GM12878 (cell line): ENCODE data around the gene SMCO1. TPM values are rescaled to one million over a fixed set of nuclear protein-coding genes. Genes with fewer than 3 reads are reported as not detected.

Experiments used
- ATAC-seq: fragments of 200-7000 bp; cut with Tn5 transposase; 3 replicates; pipeline ENCODE4 v1.9.1; 2020; ENCODE audit warnings: mild to moderate bottlenecking, moderate library complexity
- BruUV-seq: library from RNA; stranded (reverse); fragments of 400-500 nt; replicated peaks from 2 replicates; lab custom pipeline; 2021; lab: Mats Ljungman, UMichigan
- CTCF ChIA-PET: fragments of 300-600 bp; sonication (Branson Sonifier 250); formaldehyde crosslinking; extraction: SDS; loops from one replicate; lab custom pipeline; 2021; ENCODE audit warnings: inconsistent platforms; lab: Yijun Ruan, JAX
- POLR2A ChIA-PET: fragments of 350-600 bp; formaldehyde crosslinking; extraction: SDS; loops from one replicate; lab custom pipeline; 2021; ENCODE audit warnings: inconsistent platforms; lab: Charles Lee
- RAD21 ChIA-PET: fragments of 300-600 bp; sonication (Branson Sonifier 250); formaldehyde crosslinking; loops from one replicate; lab custom pipeline; 2023; ENCODE audit warnings: antibody characterized with exemption; ENCODE audit not compliant: unreplicated experiment; lab: Charles Lee
- SMC1A ChIA-PET: fragments of 300-600 bp; sonication (Branson Sonifier 250); formaldehyde crosslinking; loops from one replicate; lab custom pipeline; 2023; ENCODE audit not compliant: unreplicated experiment, uncharacterized antibody; lab: Charles Lee
- DNase-seq: peaks from one replicate; pipeline ENCODE4 v3.0.0-alpha.2; 2011; ENCODE audit warnings: low read depth, low spot score
- FAIRE-seq: peaks from 3 replicates; lab custom pipeline; 2011; peaks lifted over from hg19 to GRCh38; lab: Jason Lieb, UNC
- H2AFZ ChIP-seq: 2 replicates; pipeline ENCODE4 v1.6.0; 2011; ENCODE audit warnings: low read depth, low read length, control low read depth; ENCODE audit not compliant: control insufficient read depth
- H3K27ac ChIP-seq: 2 replicates; pipeline ENCODE4 v1.5.1; 2011; ENCODE audit warnings: control low read depth; ENCODE audit not compliant: control insufficient read depth, insufficient read depth
- H3K27me3 ChIP-seq, 2 experiments: replicated peaks in 1 of 2; 2 replicates each; pipeline versions ENCODE4 v1.6.0 to v1.6.1; 2011; ENCODE audit warnings: low read length in 1 of 2; ENCODE audit not compliant: control insufficient read depth in 2 of 2, insufficient read depth in 2 of 2
- H3K36me3 ChIP-seq, 2 experiments: 2 replicates each; pipeline ENCODE4 v1.5.1; 2011; ENCODE audit warnings: low read length in 1 of 2; ENCODE audit not compliant: control insufficient read depth in 2 of 2, insufficient read depth in 2 of 2
- H3K4me1 ChIP-seq: 2 replicates; pipeline ENCODE4 v1.6.1; 2011; ENCODE audit warnings: mild to moderate bottlenecking, low read length, moderate library complexity, mixed read lengths; ENCODE audit not compliant: control insufficient read depth, insufficient read depth
- H3K4me2 ChIP-seq: 2 replicates; pipeline ENCODE4 v1.6.0; 2011; ENCODE audit warnings: control low read depth; ENCODE audit not compliant: control insufficient read depth, insufficient read depth
- H3K4me3 ChIP-seq: fragments of 200-600 bp; sonication (generic); 2 replicates; pipeline ENCODE4 v1.5.1; 2016
- H3K79me2 ChIP-seq: 2 replicates; pipeline ENCODE4 v1.6.0; 2011; ENCODE audit warnings: low read length; ENCODE audit not compliant: control insufficient read depth, insufficient read depth
- H3K9ac ChIP-seq: 2 replicates; pipeline ENCODE4 v1.8.0; 2011; ENCODE audit warnings: low read length, control low read depth, mixed read lengths; ENCODE audit not compliant: control insufficient read depth, insufficient read depth
- H3K9me3 ChIP-seq: replicated peaks from 3 replicates; pipeline ENCODE4 v1.5.1; 2011; ENCODE audit warnings: mild to moderate bottlenecking, low read length; ENCODE audit not compliant: control insufficient read depth, insufficient read depth
- H4K20me1 ChIP-seq: 2 replicates; pipeline ENCODE4 v1.6.0; 2011; ENCODE audit not compliant: control insufficient read depth, insufficient read depth
- BMI1 ChIP-seq: fragments of 450-650 bp; IDR thresholded peaks from 2 replicates; pipeline ENCODE4 v1.6.1; 2016; ENCODE audit warnings: mild to moderate bottlenecking, moderate library complexity, borderline replicate concordance
- CREM ChIP-seq: IDR thresholded peaks from 2 replicates; pipeline ENCODE4 v1.6.1; 2014; ENCODE audit warnings: antibody characterized with exemption, low read depth
- EZH2 ChIP-seq: IDR thresholded peaks from 2 replicates; pipeline ENCODE4 v1.6.1; 2012; ENCODE audit warnings: low read depth, mild to moderate bottlenecking, control low read depth, inconsistent platforms, low read length, borderline replicate concordance; ENCODE audit not compliant: control insufficient read depth
- RUNX3 ChIP-seq: IDR thresholded peaks from 2 replicates; pipeline ENCODE4 v1.6.1; 2012; ENCODE audit warnings: low read length, inconsistent platforms
- SREBF1 ChIP-seq: IDR thresholded peaks from 2 replicates; pipeline ENCODE4 v1.6.1; 2012; ENCODE audit warnings: mild to moderate bottlenecking, low read length
- ZNF274 ChIP-seq: IDR thresholded peaks from one replicate; pipeline ENCODE4 v1.8.0; 2011; ENCODE audit not compliant: insufficient read length, insufficient read depth
- WGBS: methylation state at CpG from one replicate; pipeline ENCODE4 v1.1.6; 2016; ENCODE audit warnings: low lambda C conversion rate; ENCODE audit not compliant: insufficient replicate concordance, insufficient coverage; ENCODE audit errors: missing lambda C conversion rate; 5-methylcytosine and 5-hydroxymethylcytosine counted together
- in situ Hi-C: fragments of 300-500 bp; cut with MboI; formaldehyde crosslinking; loops from 9 replicates; pipeline ENCODE4 v1.14.3; 2018; ENCODE audit warnings: mixed read lengths
- intact Hi-C: fragments of 100-400 bp; cut with micrococcal nuclease; formaldehyde crosslinking; loops from one replicate; pipeline ENCODE4 v1.14.2; 2022; ENCODE audit not compliant: unreplicated experiment
- polyA plus RNA-seq, 11 experiments: library from polyadenylated mRNA; depleted of rRNA in 4 of 11; unstranded in 6 of 11; stranded (reverse) in 5 of 11; fragments of >200 nt; fragmentation: Nextera tagmentation in 4 of 11; fragmentation: Illumina TruSeq in 1 of 11; extraction: Ambion mirVana in 4 of 11; extraction: Trizol in 1 of 11; gene quantifications; 1 replicate in 1 of 11; 2 replicates in 10 of 11; pipeline versions ENCODE4 v1.2.1 to v1.2.3, GENCODE V29; 2011 to 2016; ENCODE audit warnings: inconsistent platforms in 2 of 11, missing spikeins in 2 of 11, low read depth in 1 of 11
- total RNA-seq, 4 experiments: library from RNA; depleted of rRNA in 3 of 4; stranded (reverse); fragments of >200 nt in 3 of 4; fragmentation: Illumina TruSeq in 1 of 4; extraction: Trizol in 1 of 4; gene quantifications; 2 replicates each; pipeline versions ENCODE4 v1.2.1 to v1.2.3, GENCODE V29; 2013 to 2021
- TF ChIP-seq, protein P1 (sequence below): fragments of 150-350 bp; IDR thresholded peaks from 2 replicates; pipeline ENCODE4 v1.6.1; 2016; ENCODE audit warnings: low read depth, low read length
- TF ChIP-seq, protein P2 (sequence below): IDR thresholded peaks from 2 replicates; pipeline ENCODE4 v1.6.1; 2011; ENCODE audit warnings: low read depth, mild to moderate bottlenecking, low read length, moderate library complexity, borderline replicate concordance; ENCODE audit errors: extremely low read depth
- TF ChIP-seq, protein P3 (sequence below): fragments of 450-650 bp; IDR thresholded peaks from 2 replicates; pipeline ENCODE4 v1.6.1; 2016; ENCODE audit warnings: mild to moderate bottlenecking
- TF ChIP-seq, protein P4 (sequence below): fragments of 450-650 bp; IDR thresholded peaks from 2 replicates; pipeline ENCODE4 v1.6.1; 2016; ENCODE audit warnings: mild to moderate bottlenecking, moderate library complexity, borderline replicate concordance

SMCO1 gene
- total and polyA plus RNA-seq, 10 of the 15 experiments (the other 5 are each of a cell fraction or from before 2014, with no cell fraction given) = 0.05 TPM; not detected in 9

DNA sequence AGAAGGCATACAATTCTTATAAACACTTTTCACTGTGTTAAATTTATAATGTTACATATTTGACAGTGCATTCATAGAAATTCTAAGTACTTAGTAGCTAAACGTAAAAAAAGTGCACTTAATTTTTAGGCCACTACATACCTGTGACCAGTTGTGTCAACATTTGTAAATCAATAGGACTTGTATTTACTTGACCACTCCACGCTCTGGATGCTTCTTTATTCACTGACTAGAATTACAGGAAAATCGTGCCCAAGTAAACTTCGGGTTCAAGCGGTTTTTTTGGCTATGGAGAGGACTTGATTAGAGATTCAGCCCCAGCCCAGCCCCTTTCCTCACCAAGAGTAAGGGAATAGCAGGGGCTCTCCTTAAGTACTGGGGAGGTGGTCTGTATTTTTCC is 31.4 kb upstream of the SMCO1 start (continued):
- no peak for TF ChIP-seq ZNF274
- no peak for TF ChIP-seq BMI1
- TF ChIP-seq SREBF1 = no peak
- TF ChIP-seq, protein P1, sequence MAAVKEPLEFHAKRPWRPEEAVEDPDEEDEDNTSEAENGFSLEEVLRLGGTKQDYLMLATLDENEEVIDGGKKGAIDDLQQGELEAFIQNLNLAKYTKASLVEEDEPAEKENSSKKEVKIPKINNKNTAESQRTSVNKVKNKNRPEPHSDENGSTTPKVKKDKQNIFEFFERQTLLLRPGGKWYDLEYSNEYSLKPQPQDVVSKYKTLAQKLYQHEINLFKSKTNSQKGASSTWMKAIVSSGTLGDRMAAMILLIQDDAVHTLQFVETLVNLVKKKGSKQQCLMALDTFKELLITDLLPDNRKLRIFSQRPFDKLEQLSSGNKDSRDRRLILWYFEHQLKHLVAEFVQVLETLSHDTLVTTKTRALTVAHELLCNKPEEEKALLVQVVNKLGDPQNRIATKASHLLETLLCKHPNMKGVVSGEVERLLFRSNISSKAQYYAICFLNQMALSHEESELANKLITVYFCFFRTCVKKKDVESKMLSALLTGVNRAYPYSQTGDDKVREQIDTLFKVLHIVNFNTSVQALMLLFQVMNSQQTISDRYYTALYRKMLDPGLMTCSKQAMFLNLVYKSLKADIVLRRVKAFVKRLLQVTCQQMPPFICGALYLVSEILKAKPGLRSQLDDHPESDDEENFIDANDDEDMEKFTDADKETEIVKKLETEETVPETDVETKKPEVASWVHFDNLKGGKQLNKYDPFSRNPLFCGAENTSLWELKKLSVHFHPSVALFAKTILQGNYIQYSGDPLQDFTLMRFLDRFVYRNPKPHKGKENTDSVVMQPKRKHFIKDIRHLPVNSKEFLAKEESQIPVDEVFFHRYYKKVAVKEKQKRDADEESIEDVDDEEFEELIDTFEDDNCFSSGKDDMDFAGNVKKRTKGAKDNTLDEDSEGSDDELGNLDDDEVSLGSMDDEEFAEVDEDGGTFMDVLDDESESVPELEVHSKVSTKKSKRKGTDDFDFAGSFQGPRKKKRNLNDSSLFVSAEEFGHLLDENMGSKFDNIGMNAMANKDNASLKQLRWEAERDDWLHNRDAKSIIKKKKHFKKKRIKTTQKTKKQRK = no peak
- no peak for TF ChIP-seq RUNX3

DNA sequence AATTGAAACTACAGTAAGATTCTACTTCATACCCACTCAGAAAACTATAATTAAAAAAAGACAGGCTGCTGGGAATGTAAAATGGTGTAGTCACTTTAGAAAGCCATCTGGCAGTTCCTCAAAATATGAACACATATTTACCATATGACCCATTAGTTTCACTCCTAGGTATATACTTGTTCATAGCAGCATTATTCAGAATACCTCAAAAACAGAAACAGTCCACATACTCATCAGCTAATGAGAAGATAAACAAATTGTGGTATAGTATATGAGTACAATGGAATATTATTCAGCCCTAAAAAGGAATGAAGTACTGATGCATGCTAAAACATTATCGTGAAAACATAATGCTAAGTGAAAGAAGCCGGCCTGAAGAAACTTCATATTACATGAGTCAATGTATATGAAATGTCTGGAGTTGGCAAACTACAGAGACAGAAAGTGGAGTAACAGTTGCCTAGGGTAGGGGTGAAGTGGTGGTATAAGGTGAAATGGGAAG is 29.4 kb upstream of the SMCO1 start:
- CTCF ChIA-PET = no interaction called here
- Histone ChIP-seq H3K4me1 (no peaks in the 10 kb centered on the region), H3K9me3 (peaks cover 3% of the 10 kb centered on the region; the same call in 1 of the 3 replicates), H3K79me2 (no peaks in the 10 kb centered on the region), H3K4me3 (no peak overlapping the region), H2AFZ (no peak overlapping the region), H3K4me2 (no peak overlapping the region), H3K36me3 (no peaks in the 10 kb centered on the region), H4K20me1 (no peaks in the 10 kb centered on the region), H3K27ac (no peak overlapping the region), H3K9ac (no peak overlapping the region), H3K27me3 (no peaks in the 10 kb centered on the region)
- RAD21 ChIA-PET = no interaction called here
- TF ChIP-seq, protein P2, sequence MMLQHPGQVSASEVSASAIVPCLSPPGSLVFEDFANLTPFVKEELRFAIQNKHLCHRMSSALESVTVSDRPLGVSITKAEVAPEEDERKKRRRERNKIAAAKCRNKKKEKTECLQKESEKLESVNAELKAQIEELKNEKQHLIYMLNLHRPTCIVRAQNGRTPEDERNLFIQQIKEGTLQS = no peak
- TF ChIP-seq EZH2 (no peak), CREM (no peak)
- TF ChIP-seq, protein P3, sequence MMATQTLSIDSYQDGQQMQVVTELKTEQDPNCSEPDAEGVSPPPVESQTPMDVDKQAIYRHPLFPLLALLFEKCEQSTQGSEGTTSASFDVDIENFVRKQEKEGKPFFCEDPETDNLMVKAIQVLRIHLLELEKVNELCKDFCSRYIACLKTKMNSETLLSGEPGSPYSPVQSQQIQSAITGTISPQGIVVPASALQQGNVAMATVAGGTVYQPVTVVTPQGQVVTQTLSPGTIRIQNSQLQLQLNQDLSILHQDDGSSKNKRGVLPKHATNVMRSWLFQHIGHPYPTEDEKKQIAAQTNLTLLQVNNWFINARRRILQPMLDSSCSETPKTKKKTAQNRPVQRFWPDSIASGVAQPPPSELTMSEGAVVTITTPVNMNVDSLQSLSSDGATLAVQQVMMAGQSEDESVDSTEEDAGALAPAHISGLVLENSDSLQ = no peak
- TF ChIP-seq, protein P4, sequence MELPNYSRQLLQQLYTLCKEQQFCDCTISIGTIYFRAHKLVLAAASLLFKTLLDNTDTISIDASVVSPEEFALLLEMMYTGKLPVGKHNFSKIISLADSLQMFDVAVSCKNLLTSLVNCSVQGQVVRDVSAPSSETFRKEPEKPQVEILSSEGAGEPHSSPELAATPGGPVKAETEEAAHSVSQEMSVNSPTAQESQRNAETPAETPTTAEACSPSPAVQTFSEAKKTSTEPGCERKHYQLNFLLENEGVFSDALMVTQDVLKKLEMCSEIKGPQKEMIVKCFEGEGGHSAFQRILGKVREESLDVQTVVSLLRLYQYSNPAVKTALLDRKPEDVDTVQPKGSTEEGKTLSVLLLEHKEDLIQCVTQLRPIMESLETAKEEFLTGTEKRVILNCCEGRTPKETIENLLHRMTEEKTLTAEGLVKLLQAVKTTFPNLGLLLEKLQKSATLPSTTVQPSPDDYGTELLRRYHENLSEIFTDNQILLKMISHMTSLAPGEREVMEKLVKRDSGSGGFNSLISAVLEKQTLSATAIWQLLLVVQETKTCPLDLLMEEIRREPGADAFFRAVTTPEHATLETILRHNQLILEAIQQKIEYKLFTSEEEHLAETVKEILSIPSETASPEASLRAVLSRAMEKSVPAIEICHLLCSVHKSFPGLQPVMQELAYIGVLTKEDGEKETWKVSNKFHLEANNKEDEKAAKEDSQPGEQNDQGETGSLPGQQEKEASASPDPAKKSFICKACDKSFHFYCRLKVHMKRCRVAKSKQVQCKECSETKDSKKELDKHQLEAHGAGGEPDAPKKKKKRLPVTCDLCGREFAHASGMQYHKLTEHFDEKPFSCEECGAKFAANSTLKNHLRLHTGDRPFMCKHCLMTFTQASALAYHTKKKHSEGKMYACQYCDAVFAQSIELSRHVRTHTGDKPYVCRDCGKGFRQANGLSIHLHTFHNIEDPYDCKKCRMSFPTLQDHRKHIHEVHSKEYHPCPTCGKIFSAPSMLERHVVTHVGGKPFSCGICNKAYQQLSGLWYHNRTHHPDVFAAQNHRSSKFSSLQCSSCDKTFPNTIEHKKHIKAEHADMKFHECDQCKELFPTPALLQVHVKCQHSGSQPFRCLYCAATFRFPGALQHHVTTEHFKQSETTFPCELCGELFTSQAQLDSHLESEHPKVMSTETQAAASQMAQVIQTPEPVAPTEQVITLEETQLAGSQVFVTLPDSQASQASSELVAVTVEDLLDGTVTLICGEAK = no peak
- intact Hi-C loops (no loop called here), in situ Hi-C loops (no loop called here)
- WGBS = 2% methylated on average over 2 of the region's 2 CpGs
- ATAC-seq (no peak), FAIRE-seq (no peak), DNase-seq (no peak)
- BruUV-seq = no TSS peak
- POLR2A ChIA-PET = no interaction called here
- SMC1A ChIA-PET = no interaction called here
